HG02943 (cell line): ENCODE results near the gene NFYC.

Experiments
- ATAC-seq: cut with Tn5 transposase; IDR thresholded peaks from one replicate; pipeline ENCODE4 v1.9.1; 2021; ENCODE audit warnings: mild to moderate bottlenecking, low read depth, moderate library complexity; ENCODE audit not compliant: unreplicated experiment

NFYC gene

DNA sequence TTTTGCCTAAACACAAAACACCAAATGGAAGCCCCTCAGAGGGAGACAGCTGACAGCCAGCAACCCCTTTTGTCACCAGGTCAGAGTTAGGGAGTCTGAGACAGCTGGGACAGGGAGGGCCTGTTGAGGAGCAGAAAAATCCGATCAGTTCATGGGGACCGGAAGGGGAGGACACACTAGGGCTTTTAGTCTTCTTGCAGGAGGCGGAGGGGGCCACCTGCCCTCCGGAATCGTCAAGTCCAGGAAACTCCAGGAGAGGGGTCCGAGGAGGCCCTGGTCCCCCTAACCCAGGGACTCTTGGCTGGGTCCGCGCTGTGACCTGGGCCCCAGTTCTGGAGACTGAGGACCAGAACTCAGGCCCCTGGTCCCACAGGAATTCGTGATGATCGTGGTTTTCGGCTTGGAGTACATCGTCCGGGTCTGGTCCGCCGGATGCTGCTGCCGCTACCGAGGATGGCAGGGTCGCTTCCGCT, 126.3 kb downstream of the NFYC start:
- no peak for ATAC-seq

DNA sequence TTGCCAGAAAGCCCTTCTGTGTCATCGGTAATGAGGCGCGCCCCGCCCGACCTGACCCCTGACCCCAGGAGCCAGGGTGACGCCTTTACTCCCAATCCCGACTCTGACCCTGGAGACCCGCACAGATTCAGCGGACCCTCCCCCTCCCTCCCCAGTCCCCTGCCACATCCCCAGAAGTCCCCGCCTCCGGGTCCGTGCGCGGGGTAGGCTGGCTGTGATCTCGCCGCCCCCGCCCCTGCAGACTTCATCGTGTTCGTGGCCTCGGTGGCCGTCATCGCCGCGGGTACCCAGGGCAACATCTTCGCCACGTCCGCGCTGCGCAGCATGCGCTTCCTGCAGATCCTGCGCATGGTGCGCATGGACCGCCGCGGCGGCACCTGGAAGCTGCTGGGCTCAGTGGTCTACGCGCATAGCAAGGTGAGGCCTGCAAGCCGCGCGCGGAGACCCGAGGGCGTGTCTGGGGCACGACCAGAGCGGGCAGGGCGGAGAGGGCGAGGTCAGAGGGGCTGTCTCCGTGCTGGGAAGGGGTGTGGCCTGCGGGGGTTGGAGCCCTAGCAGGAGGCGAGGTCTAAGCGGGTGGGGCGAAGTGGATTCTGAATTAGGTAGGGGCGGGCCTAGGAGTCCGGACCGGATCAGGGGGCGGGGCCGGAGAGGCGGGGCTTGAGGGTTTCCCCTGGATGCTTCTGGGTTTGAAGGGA, 126.9 kb downstream of the NFYC start:
- ATAC-seq: peak; percentile 88

DNA sequence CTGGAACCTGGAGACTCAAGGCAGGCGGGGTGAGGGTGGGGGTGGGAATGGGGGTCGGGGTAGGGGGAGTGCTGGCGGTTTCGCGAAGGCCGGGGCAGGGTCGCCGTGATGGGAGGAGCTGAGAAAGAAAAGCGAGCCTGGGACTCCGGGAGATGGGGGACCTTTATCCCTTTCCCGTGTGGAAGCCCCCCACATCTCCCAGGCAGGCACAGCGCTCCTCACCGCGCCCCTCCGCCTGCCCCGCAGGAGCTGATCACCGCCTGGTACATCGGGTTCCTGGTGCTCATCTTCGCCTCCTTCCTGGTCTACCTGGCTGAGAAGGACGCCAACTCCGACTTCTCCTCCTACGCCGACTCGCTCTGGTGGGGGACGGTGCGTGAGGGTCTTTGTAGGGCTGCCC, 127.6 kb downstream of the NFYC start:
- no peak for ATAC-seq

DNA sequence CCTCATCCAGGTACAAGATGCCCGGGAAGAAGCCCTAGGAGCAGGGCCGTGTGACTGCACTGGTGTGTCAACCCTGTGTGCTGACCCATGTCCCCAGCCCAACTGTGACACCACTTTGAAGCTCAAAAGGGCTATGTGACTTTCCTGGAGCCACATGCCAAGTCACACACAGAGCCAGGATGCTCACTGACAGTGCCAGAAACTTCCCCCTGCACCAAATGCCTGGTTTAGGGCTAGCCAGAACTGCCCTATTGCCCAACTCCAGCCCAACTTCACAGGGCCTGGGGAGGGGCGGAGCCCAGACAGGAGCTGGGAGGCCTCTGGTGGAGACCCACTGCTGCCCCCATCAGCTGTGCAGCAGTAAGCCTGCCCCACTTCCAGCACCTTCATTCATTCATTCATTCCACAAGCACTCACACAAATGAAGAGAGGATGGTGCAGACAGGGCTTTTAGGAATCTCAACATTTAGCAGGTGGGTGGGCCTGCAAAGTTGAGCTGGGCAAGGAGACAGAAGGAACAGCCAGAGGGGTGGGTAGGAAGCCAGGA, 128.8 kb downstream of the NFYC start:
- no peak for ATAC-seq
